ENCODE data around the gene BLOC1S3. TPM values are rescaled to one million over a fixed set of nuclear protein-coding genes. Genes with fewer than 3 reads are reported as not detected.

Gene BLOC1S3
- total RNA-seq, 2 donors from 2014 or later, result 12.9 to 15.2 TPM

GRCh38 chr19:45172611-45173208, 5.9 kb upstream of the BLOC1S3 start:
- Mint-ChIP-seq H3K27ac (peak overlapping the region; percentile 99), H3K27me3 (no peaks in the 10 kb centered on the region), H3K36me3 (ENCODE audit: low read depth) (peaks cover 2% of the 10 kb centered on the region), H3K4me3 (peak overlapping the region; percentile 47), H3K4me1 (peaks cover 20% of the 10 kb centered on the region)
- no peaks in the 10 kb centered on the region for H3K9me3 ChIP-seq (ENCODE audit: control insufficient read depth, low read length, poor library complexity, severe bottlenecking)
- DNase-seq, result no peak
- ATAC-seq, result no peak

- no peaks in the 10 kb centered on the region for H3K9me3 ChIP-seq (ENCODE audit: control insufficient read depth, low read length, poor library complexity, severe bottlenecking)
- Mint-ChIP-seq H3K27ac (peak overlapping the region; percentile 99), H3K4me1 (peaks cover 23% of the 10 kb centered on the region), H3K27me3 (no peaks in the 10 kb centered on the region), H3K4me3 (no peak overlapping the region), H3K36me3 (ENCODE audit: low read depth) (peaks cover 2% of the 10 kb centered on the region)
- no peak for ATAC-seq
- no peak for DNase-seq
These were observed 4.8 kb upstream of the BLOC1S3 start for GRCh38 chr19:45173816-45174215.

GRCh38 chr19:45175515-45176345, 2.9 kb upstream of the BLOC1S3 start:
- ATAC-seq (no peak), DNase-seq (no peak)
- H3K27me3 Mint-ChIP-seq, result no peaks in the 10 kb centered on the region
- H3K9me3 ChIP-seq (ENCODE audit: control insufficient read depth, low read length, poor library complexity, severe bottlenecking), result no peaks in the 10 kb centered on the region
- H3K27ac Mint-ChIP-seq, result peak overlapping the region; percentile 92
- H3K36me3 Mint-ChIP-seq (ENCODE audit: low read depth), result peaks cover 2% of the 10 kb centered on the region
- peaks cover 21% of the 10 kb centered on the region for H3K4me1 Mint-ChIP-seq
- no peak overlapping the region for H3K4me3 Mint-ChIP-seq

- H3K27ac Mint-ChIP-seq, result peak within 1 kb of the TSS; percentile 83
- H3K4me3 Mint-ChIP-seq, result peak within 1 kb of the TSS; percentile 98
- DNase-seq (no peak), ATAC-seq (no peak)
- H3K4me1 Mint-ChIP-seq, result peaks cover 23% of the 10 kb centered on the region
- no peaks in the 10 kb centered on the region for H3K9me3 ChIP-seq (ENCODE audit: control insufficient read depth, low read length, poor library complexity, severe bottlenecking)
- H3K27me3 Mint-ChIP-seq, result no peaks in the 10 kb centered on the region
- H3K36me3 Mint-ChIP-seq (ENCODE audit: low read depth), result peaks cover 7% of the 10 kb centered on the region
These were observed 745 bp upstream of the BLOC1S3 start, which contains the start of gene TRAPPC6A for GRCh38 chr19:45177817-45178261. Gene TRAPPC6A (minus strand): TSS chr19:45178237. CDS start chr19:45178218, 19 bp downstream.

- DNase-seq, result peak in 2 of 3 donors; percentile 37 to 40
- H3K36me3 Mint-ChIP-seq (ENCODE audit: low read depth), result peaks cover 8% of the 10 kb centered on the region
- no peaks in the 10 kb centered on the region for H3K9me3 ChIP-seq (ENCODE audit: control insufficient read depth, low read length, poor library complexity, severe bottlenecking)
- H3K27me3 Mint-ChIP-seq, result no peaks in the 10 kb centered on the region
- peaks cover 28% of the 10 kb centered on the region for H3K4me1 Mint-ChIP-seq
- peak overlapping the region; percentile 83 for H3K27ac Mint-ChIP-seq
- ATAC-seq, result no peak
- peak overlapping the region; percentile 98 for H3K4me3 Mint-ChIP-seq
These were observed 698 bp downstream of the BLOC1S3 start for GRCh38 chr19:45179072-45179891.

GRCh38 chr19:45179892-45180370, 1.3 kb downstream of the BLOC1S3 start:
- Mint-ChIP-seq H3K4me3 (peak overlapping the region; percentile 89), H3K27me3 (no peaks in the 10 kb centered on the region), H3K36me3 (ENCODE audit: low read depth) (peaks cover 8% of the 10 kb centered on the region), H3K27ac (peak overlapping the region; percentile 82), H3K4me1 (peaks cover 30% of the 10 kb centered on the region)
- no peak for ATAC-seq
- no peaks in the 10 kb centered on the region for H3K9me3 ChIP-seq (ENCODE audit: control insufficient read depth, low read length, poor library complexity, severe bottlenecking)
- DNase-seq, result no peak

GRCh38 chr19:45180936-45181335, 2.4 kb downstream of the BLOC1S3 start:
- no peak for ATAC-seq
- Mint-ChIP-seq H3K27ac (peak overlapping the region; percentile 82), H3K4me1 (peaks cover 30% of the 10 kb centered on the region), H3K4me3 (peak overlapping the region; percentile 89), H3K36me3 (ENCODE audit: low read depth) (peaks cover 6% of the 10 kb centered on the region), H3K27me3 (no peaks in the 10 kb centered on the region)
- no peaks in the 10 kb centered on the region for H3K9me3 ChIP-seq (ENCODE audit: control insufficient read depth, low read length, poor library complexity, severe bottlenecking)
- DNase-seq, result no peak

- H3K27me3 Mint-ChIP-seq, result no peaks in the 10 kb centered on the region
- ATAC-seq (no peak), DNase-seq (no peak)
- peaks cover 6% of the 10 kb centered on the region for H3K36me3 Mint-ChIP-seq (ENCODE audit: low read depth)
- H3K27ac Mint-ChIP-seq, result no peak overlapping the region
- H3K4me1 Mint-ChIP-seq, result peaks cover 31% of the 10 kb centered on the region
- no peaks in the 10 kb centered on the region for H3K9me3 ChIP-seq (ENCODE audit: control insufficient read depth, low read length, poor library complexity, severe bottlenecking)
- no peak overlapping the region for H3K4me3 Mint-ChIP-seq
These were observed 4.2 kb downstream of the BLOC1S3 start for GRCh38 chr19:45182758-45183157.

- Mint-ChIP-seq H3K4me1 (peaks cover 28% of the 10 kb centered on the region), H3K36me3 (ENCODE audit: low read depth) (peaks cover 6% of the 10 kb centered on the region), H3K4me3 (no peak overlapping the region), H3K27me3 (no peaks in the 10 kb centered on the region), H3K27ac (no peak overlapping the region)
- H3K9me3 ChIP-seq (ENCODE audit: control insufficient read depth, low read length, poor library complexity, severe bottlenecking), result no peaks in the 10 kb centered on the region
- no peak for DNase-seq
- ATAC-seq, result no peak
These were observed 5.5 kb downstream of the BLOC1S3 start for GRCh38 chr19:45184115-45184514.

- no peaks in the 10 kb centered on the region for H3K9me3 ChIP-seq (ENCODE audit: control insufficient read depth, low read length, poor library complexity, severe bottlenecking)
- Mint-ChIP-seq H3K27ac (no peak overlapping the region), H3K27me3 (no peaks in the 10 kb centered on the region), H3K4me3 (no peak overlapping the region), H3K36me3 (ENCODE audit: low read depth) (peaks cover 5% of the 10 kb centered on the region), H3K4me1 (peaks cover 17% of the 10 kb centered on the region)
- DNase-seq (no peak), ATAC-seq (no peak)
These were observed 8.1 kb downstream of the BLOC1S3 start for GRCh38 chr19:45186509-45187334.

GRCh38 chr19:45187421-45188100, 9.0 kb downstream of the BLOC1S3 start:
- no peak overlapping the region for H3K4me3 Mint-ChIP-seq
- DNase-seq, result no peak
- H3K27me3 Mint-ChIP-seq, result no peaks in the 10 kb centered on the region
- no peak overlapping the region for H3K27ac Mint-ChIP-seq
- no peaks in the 10 kb centered on the region for H3K9me3 ChIP-seq (ENCODE audit: control insufficient read depth, low read length, poor library complexity, severe bottlenecking)
- peak; percentile 75 for ATAC-seq
- H3K4me1 Mint-ChIP-seq, result peaks cover 17% of the 10 kb centered on the region
- peaks cover 5% of the 10 kb centered on the region for H3K36me3 Mint-ChIP-seq (ENCODE audit: low read depth)

- no peaks in the 10 kb centered on the region for H3K9me3 ChIP-seq (ENCODE audit: control insufficient read depth, low read length, poor library complexity, severe bottlenecking)
- Mint-ChIP-seq H3K27me3 (no peaks in the 10 kb centered on the region), H3K4me3 (no peak overlapping the region), H3K36me3 (ENCODE audit: low read depth) (peaks cover 6% of the 10 kb centered on the region), H3K27ac (no peak overlapping the region), H3K4me1 (peaks cover 8% of the 10 kb centered on the region)
- no peak for ATAC-seq
- no peak for DNase-seq
These were observed 11.4 kb downstream of the BLOC1S3 start for GRCh38 chr19:45189971-45190370.
